ENCODE data around the gene HTR1D.

Gene HTR1D

DNA sequence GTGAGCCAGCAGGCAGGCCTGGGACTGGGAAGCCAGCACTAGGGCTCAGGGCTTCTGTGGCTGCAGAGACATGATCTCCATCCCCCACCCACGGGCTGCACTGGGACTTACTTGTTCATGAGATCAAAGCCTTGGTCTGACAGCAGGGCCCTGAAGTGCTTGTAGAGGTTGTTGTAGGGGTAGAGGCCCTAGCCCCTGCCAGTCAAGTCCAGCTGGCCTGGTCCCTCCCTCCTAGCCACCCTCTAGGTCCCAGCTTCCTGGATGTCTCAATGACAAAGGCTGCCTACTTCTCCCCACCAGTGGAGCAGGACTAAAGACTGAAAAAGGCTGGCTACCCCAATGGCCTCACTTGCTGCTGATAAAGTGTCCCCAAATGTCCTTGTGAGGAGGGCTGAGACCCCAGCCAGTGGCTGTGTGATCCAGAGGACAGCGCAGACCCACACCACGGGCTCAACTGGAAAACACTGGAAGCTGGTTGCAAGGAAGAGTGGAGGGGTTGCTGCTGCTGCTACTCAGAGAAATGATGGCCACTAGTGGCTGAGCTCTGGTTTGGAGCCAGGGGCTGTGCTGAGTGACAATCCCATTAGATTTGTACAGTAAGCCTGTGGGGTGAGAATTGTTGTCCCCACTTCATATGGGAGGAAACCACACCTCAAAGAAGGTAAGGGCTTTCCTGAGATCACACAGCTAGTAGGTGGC is 1.4 kb downstream of the HTR1D start:
- peaks cover 6% of the 10 kb centered on the region for H3K27me3 ChIP-seq (ENCODE audit: insufficient read depth, low read length, poor library complexity)
- no peak overlapping the region for H2BK15ac ChIP-seq (replicated peaks; ENCODE audit: low read depth)
- H3K79me1 ChIP-seq (ENCODE audit: low read length) = no peaks in the 10 kb centered on the region
- H3K23ac ChIP-seq (ENCODE audit: low read length) = no peak overlapping the region
- H4K5ac ChIP-seq (ENCODE audit: low read length) = no peak overlapping the region
- H3K36me3 ChIP-seq (ENCODE audit: control insufficient read depth, insufficient read depth, low read length) = no peaks in the 10 kb centered on the region
- no CpG with 5 or more reads among the region's 3 CpGs for WGBS (ENCODE audit: extremely low coverage, insufficient coverage, low lambda C conversion rate)
- H2AK5ac ChIP-seq (ENCODE audit: low read length) = no peak overlapping the region
- H3K27ac ChIP-seq (ENCODE audit: low read depth, low read length) = no peak overlapping the region
- H3K79me2 ChIP-seq (ENCODE audit: control insufficient read depth, insufficient read depth, low read length) = no peaks in the 10 kb centered on the region
- no peak overlapping the region for H3K18ac ChIP-seq (ENCODE audit: low read length)
- no peak overlapping the region for H2BK120ac ChIP-seq (ENCODE audit: low read depth, low read length)
- H4K8ac ChIP-seq (ENCODE audit: low read depth, low read length) = no peak overlapping the region
- DNase-seq = no peak
- H3K4me2 ChIP-seq (ENCODE audit: low read length) = no peak overlapping the region
- peak overlapping the region; percentile 56 for H3K56ac ChIP-seq (ENCODE audit: low read length)
- H2BK5ac ChIP-seq (ENCODE audit: low read length) = no peak overlapping the region
- no peaks in the 10 kb centered on the region for H3K4me1 ChIP-seq (ENCODE audit: control insufficient read depth, low read depth, low read length)
- H3K4ac ChIP-seq (ENCODE audit: low read depth, low read length) = no peak overlapping the region
- H3K9ac ChIP-seq (ENCODE audit: low read length) = no peak overlapping the region
- no peak overlapping the region for H3K4me3 ChIP-seq (ENCODE audit: low read length)

- Histone ChIP-seq H4K8ac (ENCODE audit: low read depth, low read length) (no peak overlapping the region), H3K79me2 (ENCODE audit: control insufficient read depth, insufficient read depth, low read length) (no peaks in the 10 kb centered on the region), H2AK5ac (ENCODE audit: low read length) (no peak overlapping the region), H3K27me3 (ENCODE audit: insufficient read depth, low read length, poor library complexity) (peaks cover 6% of the 10 kb centered on the region), H3K4me3 (ENCODE audit: low read length) (no peak overlapping the region), H3K56ac (ENCODE audit: low read length) (no peak overlapping the region), H3K27ac (ENCODE audit: low read depth, low read length) (no peak overlapping the region), H3K4ac (ENCODE audit: low read depth, low read length) (no peak overlapping the region), H3K36me3 (ENCODE audit: control insufficient read depth, insufficient read depth, low read length) (no peaks in the 10 kb centered on the region), H2BK15ac (replicated peaks; ENCODE audit: low read depth) (no peak overlapping the region), H4K5ac (ENCODE audit: low read length) (no peak overlapping the region), H3K18ac (ENCODE audit: low read length) (no peak overlapping the region), H2BK5ac (ENCODE audit: low read length) (no peak overlapping the region), H3K4me2 (ENCODE audit: low read length) (no peak overlapping the region), H3K4me1 (ENCODE audit: control insufficient read depth, low read depth, low read length) (no peaks in the 10 kb centered on the region), H3K79me1 (ENCODE audit: low read length) (no peaks in the 10 kb centered on the region), H2BK120ac (ENCODE audit: low read depth, low read length) (no peak overlapping the region), H3K23ac (ENCODE audit: low read length) (no peak overlapping the region), H3K9ac (ENCODE audit: low read length) (no peak overlapping the region)
- no peak for DNase-seq
- no CpG with 5 or more reads among the region's 3 CpGs for WGBS (ENCODE audit: extremely low coverage, insufficient coverage, low lambda C conversion rate)
Measured at GRCh38 chr1:23215291-23215690, 2.0 kb downstream of the HTR1D start.

GRCh38 chr1:23214640-23215039 is 2.7 kb downstream of the HTR1D start:
- Histone ChIP-seq H3K27ac (ENCODE audit: low read depth, low read length) (no peak overlapping the region), H3K56ac (ENCODE audit: low read length) (no peak overlapping the region), H3K18ac (ENCODE audit: low read length) (no peak overlapping the region), H2BK120ac (ENCODE audit: low read depth, low read length) (no peak overlapping the region), H3K79me1 (ENCODE audit: low read length) (no peaks in the 10 kb centered on the region), H3K36me3 (ENCODE audit: control insufficient read depth, insufficient read depth, low read length) (no peaks in the 10 kb centered on the region), H2AK5ac (ENCODE audit: low read length) (no peak overlapping the region), H4K8ac (ENCODE audit: low read depth, low read length) (no peak overlapping the region), H3K79me2 (ENCODE audit: control insufficient read depth, insufficient read depth, low read length) (no peaks in the 10 kb centered on the region), H2BK15ac (replicated peaks; ENCODE audit: low read depth) (no peak overlapping the region), H3K4me1 (ENCODE audit: control insufficient read depth, low read depth, low read length) (no peaks in the 10 kb centered on the region), H3K4me2 (ENCODE audit: low read length) (no peak overlapping the region), H3K4ac (ENCODE audit: low read depth, low read length) (no peak overlapping the region), H3K4me3 (ENCODE audit: low read length) (no peak overlapping the region), H2BK5ac (ENCODE audit: low read length) (no peak overlapping the region), H3K27me3 (ENCODE audit: insufficient read depth, low read length, poor library complexity) (peaks cover 6% of the 10 kb centered on the region), H3K23ac (ENCODE audit: low read length) (no peak overlapping the region), H4K5ac (ENCODE audit: low read length) (no peak overlapping the region), H3K9ac (ENCODE audit: low read length) (no peak overlapping the region)
- no CpG with 5 or more reads among the region's 4 CpGs for WGBS (ENCODE audit: extremely low coverage, insufficient coverage, low lambda C conversion rate)
- DNase-seq = no peak

GRCh38 chr1:23211955-23212354 is 5.3 kb downstream of the HTR1D start:
- no peak overlapping the region for H3K18ac ChIP-seq (ENCODE audit: low read length)
- WGBS (ENCODE audit: extremely low coverage, insufficient coverage, low lambda C conversion rate) = no CpG with 5 or more reads among the region's 4 CpGs

DNA sequence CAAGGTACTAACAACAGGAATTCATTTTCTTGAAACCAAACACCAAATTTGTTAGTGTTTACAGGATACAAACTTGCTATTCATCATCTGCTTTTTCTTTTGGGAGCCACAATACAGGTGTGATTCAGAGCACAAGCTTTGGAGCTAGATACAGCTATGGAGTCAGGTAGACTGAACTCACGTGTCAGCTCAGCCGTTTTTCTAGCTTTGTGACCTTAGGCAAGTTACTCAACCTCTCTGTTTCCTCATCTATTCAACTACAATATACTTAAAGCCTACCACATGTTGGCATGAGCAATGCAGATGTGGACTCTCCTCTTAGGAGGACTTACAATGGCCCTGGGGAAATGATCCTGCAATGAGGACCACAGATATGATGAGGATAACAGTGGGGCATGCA is 6.3 kb downstream of the HTR1D start:
- H3K18ac ChIP-seq (ENCODE audit: low read length) = no peak overlapping the region
- WGBS (ENCODE audit: extremely low coverage, insufficient coverage, low lambda C conversion rate) = no CpG with 5 or more reads among the region's 2 CpGs
- H3K4me3 ChIP-seq (ENCODE audit: low read length) = no peak overlapping the region

More at GRCh38 chr1:23211955-23212354, 5.3 kb downstream of the HTR1D start:
- Histone ChIP-seq H2BK120ac (ENCODE audit: low read depth, low read length) (no peak overlapping the region), H2BK5ac (ENCODE audit: low read length) (no peak overlapping the region), H2BK15ac (replicated peaks; ENCODE audit: low read depth) (no peak overlapping the region), H3K4me3 (ENCODE audit: low read length) (no peak overlapping the region), H3K27ac (ENCODE audit: low read depth, low read length) (no peak overlapping the region), H3K4ac (ENCODE audit: low read depth, low read length) (no peak overlapping the region), H4K8ac (ENCODE audit: low read depth, low read length) (no peak overlapping the region), H2AK5ac (ENCODE audit: low read length) (no peak overlapping the region), H3K36me3 (ENCODE audit: control insufficient read depth, insufficient read depth, low read length) (no peaks in the 10 kb centered on the region), H3K4me1 (ENCODE audit: control insufficient read depth, low read depth, low read length) (no peaks in the 10 kb centered on the region), H3K9ac (ENCODE audit: low read length) (no peak overlapping the region), H3K4me2 (ENCODE audit: low read length) (no peak overlapping the region), H4K5ac (ENCODE audit: low read length) (no peak overlapping the region), H3K79me2 (ENCODE audit: control insufficient read depth, insufficient read depth, low read length) (no peaks in the 10 kb centered on the region), H3K79me1 (ENCODE audit: low read length) (no peaks in the 10 kb centered on the region), H3K56ac (ENCODE audit: low read length) (no peak overlapping the region), H3K23ac (ENCODE audit: low read length) (no peak overlapping the region), H3K27me3 (ENCODE audit: insufficient read depth, low read length, poor library complexity) (no peaks in the 10 kb centered on the region)
- DNase-seq = no peak

DNA sequence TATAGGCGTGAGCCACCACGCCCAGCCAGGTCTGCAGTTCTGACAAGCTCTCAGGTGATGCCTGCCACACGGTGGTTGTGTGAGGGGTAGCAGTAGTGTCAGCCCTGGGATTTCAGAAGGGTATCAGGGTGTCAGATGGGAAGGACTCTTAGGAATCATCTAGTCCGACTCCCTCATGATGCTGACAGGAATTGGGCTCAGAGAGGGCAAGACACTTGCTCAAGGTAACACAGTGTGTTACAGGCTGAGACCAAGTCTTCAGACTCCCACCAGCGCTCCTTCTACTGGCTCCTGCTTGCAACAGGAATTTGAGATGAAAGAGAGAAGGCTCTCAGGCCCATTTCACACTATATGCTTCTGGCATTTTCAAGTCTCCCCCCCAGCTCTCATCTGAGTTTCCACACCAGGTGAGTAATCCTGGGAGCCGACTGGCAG is 6.9 kb downstream of the HTR1D start:
- Histone ChIP-seq H3K4me2 (ENCODE audit: low read length) (no peak overlapping the region), H3K79me1 (ENCODE audit: low read length) (no peaks in the 10 kb centered on the region), H2BK15ac (replicated peaks; ENCODE audit: low read depth) (no peak overlapping the region), H3K23ac (ENCODE audit: low read length) (no peak overlapping the region), H4K8ac (ENCODE audit: low read depth, low read length) (no peak overlapping the region), H3K18ac (ENCODE audit: low read length) (no peak overlapping the region), H4K5ac (ENCODE audit: low read length) (no peak overlapping the region), H3K79me2 (ENCODE audit: control insufficient read depth, insufficient read depth, low read length) (no peaks in the 10 kb centered on the region), H2BK120ac (ENCODE audit: low read depth, low read length) (no peak overlapping the region), H3K4me1 (ENCODE audit: control insufficient read depth, low read depth, low read length) (no peaks in the 10 kb centered on the region), H3K36me3 (ENCODE audit: control insufficient read depth, insufficient read depth, low read length) (no peaks in the 10 kb centered on the region), H2AK5ac (ENCODE audit: low read length) (no peak overlapping the region), H3K27ac (ENCODE audit: low read depth, low read length) (no peak overlapping the region), H3K4me3 (ENCODE audit: low read length) (no peak overlapping the region), H3K9ac (ENCODE audit: low read length) (no peak overlapping the region), H3K27me3 (ENCODE audit: insufficient read depth, low read length, poor library complexity) (no peaks in the 10 kb centered on the region), H3K4ac (ENCODE audit: low read depth, low read length) (no peak overlapping the region), H2BK5ac (ENCODE audit: low read length) (no peak overlapping the region), H3K56ac (ENCODE audit: low read length) (no peak overlapping the region)
- peak; percentile 76 for DNase-seq
- WGBS (ENCODE audit: extremely low coverage, insufficient coverage, low lambda C conversion rate) = no CpG with 5 or more reads among the region's 6 CpGs

More for the DNA sequence above, 6.3 kb downstream of the HTR1D start:
- Histone ChIP-seq H2AK5ac (ENCODE audit: low read length) (no peak overlapping the region), H2BK5ac (ENCODE audit: low read length) (no peak overlapping the region), H3K27me3 (ENCODE audit: insufficient read depth, low read length, poor library complexity) (no peaks in the 10 kb centered on the region), H3K4ac (ENCODE audit: low read depth, low read length) (no peak overlapping the region), H4K8ac (ENCODE audit: low read depth, low read length) (no peak overlapping the region), H3K27ac (ENCODE audit: low read depth, low read length) (no peak overlapping the region), H3K23ac (ENCODE audit: low read length) (no peak overlapping the region), H4K5ac (ENCODE audit: low read length) (no peak overlapping the region), H3K4me2 (ENCODE audit: low read length) (no peak overlapping the region), H3K9ac (ENCODE audit: low read length) (no peak overlapping the region), H3K79me1 (ENCODE audit: low read length) (no peaks in the 10 kb centered on the region), H2BK120ac (ENCODE audit: low read depth, low read length) (no peak overlapping the region), H3K36me3 (ENCODE audit: control insufficient read depth, insufficient read depth, low read length) (no peaks in the 10 kb centered on the region), H3K4me1 (ENCODE audit: control insufficient read depth, low read depth, low read length) (no peaks in the 10 kb centered on the region), H3K56ac (ENCODE audit: low read length) (no peak overlapping the region), H3K79me2 (ENCODE audit: control insufficient read depth, insufficient read depth, low read length) (no peaks in the 10 kb centered on the region), H2BK15ac (replicated peaks; ENCODE audit: low read depth) (no peak overlapping the region)
- no peak for DNase-seq

Data from mesendoderm (in vitro differentiated cells).